ENCODE data around the gene B4GALNT1. TPM values are rescaled to one million over a fixed set of nuclear protein-coding genes. Genes with fewer than 3 reads are reported as not detected.
"Not testable (repeated sequence)": the region's sequence is repeated elsewhere in the genome, so short reads cannot be mapped to it uniquely, and the experiment has no call there.

The B4GALNT1 gene
- total RNA-seq, 1 experiment from 2014 or later = 31.3 TPM

DNA sequence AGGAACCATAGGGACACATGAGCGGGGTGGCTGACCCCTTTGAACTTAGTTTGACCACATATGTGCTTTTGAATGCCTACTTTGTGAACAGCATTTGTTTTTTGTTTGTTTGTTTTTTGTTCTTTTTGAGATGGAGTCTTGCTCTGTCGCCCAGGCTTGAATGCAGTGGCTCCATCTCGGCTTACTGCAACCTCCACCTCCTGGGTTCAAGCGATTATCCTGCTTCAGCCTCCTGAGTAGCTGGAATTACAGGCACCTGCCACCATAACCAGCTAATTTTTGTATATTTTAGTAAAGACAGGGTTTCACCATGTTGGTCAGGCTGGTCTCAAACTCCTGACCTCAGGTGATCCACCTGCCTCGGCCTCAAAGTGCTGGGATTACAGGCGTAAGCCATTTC lies 14.6 kb downstream of the B4GALNT1 start:
- H3K36me3 ChIP-seq (ENCODE audit: control insufficient read depth in 1 of 2, insufficient read depth in 2 of 2, low read length in 2 of 2); POLR2A ChIA-PET; H3K79me2 ChIP-seq (ENCODE audit: insufficient read depth, low read length); DNase-seq (ENCODE audit: low read depth, low spot score); H3K9me2 ChIP-seq (ENCODE audit: insufficient read depth); H3K4me3 ChIP-seq (replicated peaks in 1 of 2; ENCODE audit: low read depth in 1 of 2, low read length in 2 of 2); H3K27me3 ChIP-seq (ENCODE audit: insufficient read depth, low read length); BruUV-seq (replicated peaks); ATAC-seq; H4K20me1 ChIP-seq (ENCODE audit: insufficient read depth); H3K27ac ChIP-seq (ENCODE audit: low read depth, low read length); RAD21 ChIA-PET (ENCODE audit: low non-redundant PET in 1 of 2, low total read pairs in 2 of 2, uncharacterized antibody in 2 of 2, unreplicated experiment in 2 of 2); H2AFZ ChIP-seq (ENCODE audit: low read depth, low read length, poor library complexity, severe bottlenecking); H3K9ac ChIP-seq (ENCODE audit: low read length); H3K9me3 ChIP-seq (ENCODE audit: control insufficient read depth in 1 of 2, insufficient read depth in 1 of 2, low read depth in 1 of 2, low read length in 2 of 2); H3K4me1 ChIP-seq (ENCODE audit: control insufficient read depth in 1 of 2, insufficient read depth in 2 of 2, low read length in 2 of 2); intact Hi-C loops (cut with micrococcal nuclease); H3K4me2 ChIP-seq (ENCODE audit: low read length): not testable (repeated sequence)
- CTCF ChIA-PET = interaction anchor here (0.6 kb wide), 1 partner anchor 16 kb away, joined by 4 read pairs; no protein-coding TSS in a partner anchor

- BruUV-seq (replicated peaks) = no TSS peak
- Histone ChIP-seq H3K9ac (ENCODE audit: low read length) (no peak overlapping the region), H3K27me3 (ENCODE audit: insufficient read depth, low read length) (no peaks in the 10 kb centered on the region; the same call in 1 of the 2 replicates), H2AFZ (ENCODE audit: low read depth, low read length, poor library complexity, severe bottlenecking) (no peak overlapping the region), H3K9me3 (ENCODE audit: control insufficient read depth in 1 of 2, insufficient read depth in 1 of 2, low read depth in 1 of 2, low read length in 2 of 2) (no peaks in the 10 kb centered on the region), H3K4me2 (ENCODE audit: low read length) (no peak overlapping the region), H3K4me3 (replicated peaks in 1 of 2; ENCODE audit: low read depth in 1 of 2, low read length in 2 of 2) (no peak overlapping the region), H3K9me2 (ENCODE audit: insufficient read depth) (no peaks in the 10 kb centered on the region), H3K36me3 (ENCODE audit: control insufficient read depth in 1 of 2, insufficient read depth in 2 of 2, low read length in 2 of 2) (no peaks in the 10 kb centered on the region), H3K79me2 (ENCODE audit: insufficient read depth, low read length) (no peaks in the 10 kb centered on the region), H3K27ac (ENCODE audit: low read depth, low read length) (no peak overlapping the region), H4K20me1 (ENCODE audit: insufficient read depth) (no peaks in the 10 kb centered on the region), H3K4me1 (ENCODE audit: control insufficient read depth in 1 of 2, insufficient read depth in 2 of 2, low read length in 2 of 2) (peaks cover 0 to 6% of the 10 kb centered on the region in 2 experiments; a peak in 1 of 4 replicates)
- CTCF ChIA-PET = no interaction called here
- RAD21 ChIA-PET (ENCODE audit: low non-redundant PET in 1 of 2, low total read pairs in 2 of 2, uncharacterized antibody in 2 of 2, unreplicated experiment in 2 of 2) = no interaction called here
- TF ChIP-seq ZFX (IDR thresholded peaks at IDR 0.05) = no peak
- no peak for TF ChIP-seq EZH2 (IDR thresholded peaks at IDR 0.05)
- ATAC-seq = no peak
- no peak for DNase-seq (ENCODE audit: low read depth, low spot score)
- intact Hi-C loops (cut with micrococcal nuclease) = no loop called here
- POLR2A ChIA-PET = no interaction called here
Measured at GRCh38 chr12:57617942-57618341, 15.1 kb downstream of the B4GALNT1 start.

Data from HCT116 (cell line).